SK-N-SH treated with all-trans-retinoic acid at 6 μM for 48 hours (cell line): ENCODE results near the gene STIMATE.

Experiments used
- ATAC-seq: fragments of 200-7000 bp; cut with Tn5 transposase; 3 replicates; pipeline ENCODE4 v1.9.1; 2020; ENCODE audit warnings: mild to moderate bottlenecking, moderate library complexity
- ARNTL ChIP-seq: fragments of 450-650 bp; formaldehyde crosslinking; IDR thresholded peaks from 2 replicates; pipeline ENCODE4 v1.5.0; 2020; ENCODE audit warnings: low read depth, mild to moderate bottlenecking, moderate library complexity, borderline replicate concordance
- BACH2 ChIP-seq: fragments of 250-450 bp; sonication (Bioruptor Pico); IDR thresholded peaks from 2 replicates; pipeline ENCODE4 v1.9.0; 2021; ENCODE audit warnings: mild to moderate bottlenecking, borderline replicate concordance
- CSDC2 ChIP-seq: fragments of 250-450 bp; sonication (Bioruptor Pico); IDR thresholded peaks from 2 replicates; pipeline ENCODE4 v1.5.0; 2020; ENCODE audit warnings: mild to moderate bottlenecking, moderate library complexity
- GLIS3 ChIP-seq: fragments of 250-450 bp; sonication (Bioruptor Pico); IDR thresholded peaks from 2 replicates; pipeline ENCODE4 v1.5.0; 2020; ENCODE audit warnings: mild to moderate bottlenecking, moderate library complexity
- ISL1 ChIP-seq: fragments of 250-450 bp; sonication (Bioruptor Pico); IDR thresholded peaks from 2 replicates; pipeline ENCODE4 v2.1.2; 2022; ENCODE audit warnings: mild to moderate bottlenecking, moderate library complexity
- PPARA ChIP-seq: fragments of 250-450 bp; sonication (Bioruptor Pico); IDR thresholded peaks from 2 replicates; pipeline ENCODE4 v1.5.0; 2020; ENCODE audit warnings: mild to moderate bottlenecking, borderline replicate concordance
- RARB ChIP-seq: fragments of 250-450 bp; sonication (Bioruptor Pico); IDR thresholded peaks from 2 replicates; pipeline ENCODE4 v1.8.0; 2021; ENCODE audit warnings: mild to moderate bottlenecking, moderate library complexity
- SNAI2 ChIP-seq: fragments of 250-450 bp; sonication (Bioruptor Pico); IDR thresholded peaks from 2 replicates; pipeline ENCODE4 v1.5.0; 2020; ENCODE audit warnings: mild to moderate bottlenecking, moderate library complexity
- TCF4 ChIP-seq: fragments of 250-450 bp; sonication (Bioruptor Pico); IDR thresholded peaks from 2 replicates; pipeline ENCODE4 v1.8.0; 2021; ENCODE audit warnings: mild to moderate bottlenecking, moderate library complexity, borderline replicate concordance
- TOX ChIP-seq: fragments of 250-450 bp; sonication (Bioruptor Pico); IDR thresholded peaks from 2 replicates; pipeline ENCODE4 v1.8.0; 2021; ENCODE audit warnings: mild to moderate bottlenecking, moderate library complexity, borderline replicate concordance
- TSHZ2 ChIP-seq: fragments of 250-450 bp; sonication (Bioruptor Pico); IDR thresholded peaks from 2 replicates; pipeline ENCODE4 v1.5.0; 2020; ENCODE audit warnings: mild to moderate bottlenecking, moderate library complexity
- ZC3H10 ChIP-seq: fragments of 250-450 bp; sonication (Bioruptor Pico); IDR thresholded peaks from 2 replicates; pipeline ENCODE4 v1.5.1; 2021; ENCODE audit warnings: mild to moderate bottlenecking, moderate library complexity
- ZFP3 ChIP-seq: fragments of 250-450 bp; sonication (Bioruptor Pico); IDR thresholded peaks from 2 replicates; pipeline ENCODE4 v1.5.0; 2020; ENCODE audit warnings: mild to moderate bottlenecking, moderate library complexity
- ZNF565 ChIP-seq: fragments of 450-650 bp; formaldehyde crosslinking; conservative IDR thresholded peaks from 2 replicates; pipeline ENCODE4 v1.5.0; 2020; ENCODE audit warnings: low read depth, mild to moderate bottlenecking, moderate library complexity
- ZNF70 ChIP-seq: fragments of 450-650 bp; formaldehyde crosslinking; IDR thresholded peaks from 2 replicates; pipeline ENCODE4 v1.5.0; 2020; ENCODE audit warnings: mild to moderate bottlenecking, moderate library complexity
- ZNF8 ChIP-seq: fragments of 450-650 bp; formaldehyde crosslinking; IDR thresholded peaks from 2 replicates; pipeline ENCODE4 v1.5.0; 2020; ENCODE audit warnings: mild to moderate bottlenecking, moderate library complexity
- TF ChIP-seq, protein P1 (sequence below): fragments of 250-450 bp; sonication (Bioruptor Pico); IDR thresholded peaks from 2 replicates; pipeline ENCODE4 v1.5.1; 2021; ENCODE audit warnings: mild to moderate bottlenecking, moderate library complexity
- TF ChIP-seq, protein P2 (sequence below): fragments of 250-450 bp; sonication (Bioruptor Pico); IDR thresholded peaks from 2 replicates; pipeline ENCODE4 v1.8.0; 2021; ENCODE audit warnings: low read depth, mild to moderate bottlenecking, moderate library complexity, borderline replicate concordance
- TF ChIP-seq, protein P3 (sequence below): fragments of 250-450 bp; sonication (Bioruptor Pico); IDR thresholded peaks from 2 replicates; pipeline ENCODE4 v1.5.1; 2020; ENCODE audit warnings: low read depth, mild to moderate bottlenecking, moderate library complexity
- TF ChIP-seq, protein P4 (sequence below): fragments of 250-450 bp; sonication (Bioruptor Pico); IDR thresholded peaks from 2 replicates; pipeline ENCODE4 v1.8.0; 2020; ENCODE audit warnings: mild to moderate bottlenecking, moderate library complexity, borderline replicate concordance

Gene STIMATE

DNA sequence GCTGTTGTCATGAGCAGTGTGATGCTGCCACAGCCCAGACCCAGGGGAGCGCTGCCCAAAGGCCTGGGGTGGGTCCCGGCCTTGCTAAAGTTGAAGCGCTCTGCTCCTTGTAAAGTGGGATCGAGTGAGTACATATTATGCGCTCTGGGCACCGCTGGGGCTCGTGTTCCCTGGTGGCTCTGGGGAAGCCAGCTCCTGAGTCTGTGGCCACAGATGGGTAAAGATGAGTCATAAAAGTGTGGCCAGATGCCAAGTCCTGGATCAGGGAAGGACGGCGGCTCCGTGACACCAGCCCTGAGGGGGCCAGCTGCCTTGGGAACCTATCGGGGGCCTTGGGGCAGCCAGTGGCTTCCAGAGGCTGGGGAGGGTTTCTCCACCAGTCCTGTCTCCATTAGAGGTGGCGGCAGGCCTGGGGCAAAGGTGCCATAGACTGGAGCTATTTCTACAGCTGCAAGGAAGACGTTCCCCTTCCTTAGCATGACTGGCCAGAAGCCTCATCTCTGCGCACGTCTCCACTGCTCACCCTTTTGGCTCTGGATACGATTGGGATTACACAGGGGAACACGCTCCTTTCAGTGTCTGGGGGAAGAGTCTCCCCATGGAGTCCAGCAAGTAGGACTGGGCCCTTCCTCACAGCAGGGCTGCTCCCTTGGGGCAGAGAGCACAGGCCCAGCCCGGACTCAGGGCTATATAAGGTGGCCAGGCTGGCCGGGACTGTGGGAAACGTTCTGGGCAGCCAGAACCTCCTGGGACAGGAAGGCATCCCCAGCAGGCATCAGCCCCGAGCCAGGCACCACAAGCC, 65.6 kb downstream of the STIMATE start (continued):
- TF ChIP-seq ZFP3 (CRISPR knock-in tag) (no peak), TCF4 (CRISPR knock-in tag) (no peak), SNAI2 (CRISPR knock-in tag) (no peak), ARNTL (CRISPR knock-in tag) (no peak)

GRCh38 chr3:52830535-52831258, 66.7 kb downstream of the STIMATE start, which contains the start of gene ITIH4:
Gene ITIH4 (minus strand): TSS chr3:52830672. CDS start chr3:52830642, 30 bp downstream.
- no peak for TF ChIP-seq ZFP3 (CRISPR knock-in tag)
- TF ChIP-seq, protein P1, sequence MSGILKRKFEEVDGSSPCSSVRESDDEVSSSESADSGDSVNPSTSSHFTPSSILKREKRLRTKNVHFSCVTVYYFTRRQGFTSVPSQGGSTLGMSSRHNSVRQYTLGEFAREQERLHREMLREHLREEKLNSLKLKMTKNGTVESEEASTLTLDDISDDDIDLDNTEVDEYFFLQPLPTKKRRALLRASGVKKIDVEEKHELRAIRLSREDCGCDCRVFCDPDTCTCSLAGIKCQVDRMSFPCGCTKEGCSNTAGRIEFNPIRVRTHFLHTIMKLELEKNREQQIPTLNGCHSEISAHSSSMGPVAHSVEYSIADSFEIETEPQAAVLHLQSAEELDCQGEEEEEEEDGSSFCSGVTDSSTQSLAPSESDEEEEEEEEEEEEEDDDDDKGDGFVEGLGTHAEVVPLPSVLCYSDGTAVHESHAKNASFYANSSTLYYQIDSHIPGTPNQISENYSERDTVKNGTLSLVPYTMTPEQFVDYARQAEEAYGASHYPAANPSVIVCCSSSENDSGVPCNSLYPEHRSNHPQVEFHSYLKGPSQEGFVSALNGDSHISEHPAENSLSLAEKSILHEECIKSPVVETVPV (CRISPR knock-in tag) = no peak
- TF ChIP-seq GLIS3 (CRISPR knock-in tag) = no peak
- TF ChIP-seq ISL1 (CRISPR knock-in tag) = no peak
- TF ChIP-seq TSHZ2 (CRISPR knock-in tag) = no peak
- TF ChIP-seq, protein P2, sequence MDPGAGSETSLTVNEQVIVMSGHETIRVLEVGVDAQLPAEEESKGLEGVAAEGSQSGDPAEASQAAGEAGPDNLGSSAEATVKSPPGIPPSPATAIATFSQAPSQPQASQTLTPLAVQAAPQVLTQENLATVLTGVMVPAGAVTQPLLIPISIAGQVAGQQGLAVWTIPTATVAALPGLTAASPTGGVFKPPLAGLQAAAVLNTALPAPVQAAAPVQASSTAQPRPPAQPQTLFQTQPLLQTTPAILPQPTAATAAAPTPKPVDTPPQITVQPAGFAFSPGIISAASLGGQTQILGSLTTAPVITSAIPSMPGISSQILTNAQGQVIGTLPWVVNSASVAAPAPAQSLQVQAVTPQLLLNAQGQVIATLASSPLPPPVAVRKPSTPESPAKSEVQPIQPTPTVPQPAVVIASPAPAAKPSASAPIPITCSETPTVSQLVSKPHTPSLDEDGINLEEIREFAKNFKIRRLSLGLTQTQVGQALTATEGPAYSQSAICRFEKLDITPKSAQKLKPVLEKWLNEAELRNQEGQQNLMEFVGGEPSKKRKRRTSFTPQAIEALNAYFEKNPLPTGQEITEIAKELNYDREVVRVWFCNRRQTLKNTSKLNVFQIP = no peak
- TF ChIP-seq, protein P3, sequence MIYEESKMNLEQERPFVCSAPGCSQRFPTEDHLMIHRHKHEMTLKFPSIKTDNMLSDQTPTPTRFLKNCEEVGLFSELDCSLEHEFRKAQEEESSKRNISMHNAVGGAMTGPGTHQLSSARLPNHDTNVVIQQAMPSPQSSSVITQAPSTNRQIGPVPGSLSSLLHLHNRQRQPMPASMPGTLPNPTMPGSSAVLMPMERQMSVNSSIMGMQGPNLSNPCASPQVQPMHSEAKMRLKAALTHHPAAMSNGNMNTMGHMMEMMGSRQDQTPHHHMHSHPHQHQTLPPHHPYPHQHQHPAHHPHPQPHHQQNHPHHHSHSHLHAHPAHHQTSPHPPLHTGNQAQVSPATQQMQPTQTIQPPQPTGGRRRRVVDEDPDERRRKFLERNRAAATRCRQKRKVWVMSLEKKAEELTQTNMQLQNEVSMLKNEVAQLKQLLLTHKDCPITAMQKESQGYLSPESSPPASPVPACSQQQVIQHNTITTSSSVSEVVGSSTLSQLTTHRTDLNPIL (CRISPR knock-in tag) = no peak
- TF ChIP-seq, protein P4, sequence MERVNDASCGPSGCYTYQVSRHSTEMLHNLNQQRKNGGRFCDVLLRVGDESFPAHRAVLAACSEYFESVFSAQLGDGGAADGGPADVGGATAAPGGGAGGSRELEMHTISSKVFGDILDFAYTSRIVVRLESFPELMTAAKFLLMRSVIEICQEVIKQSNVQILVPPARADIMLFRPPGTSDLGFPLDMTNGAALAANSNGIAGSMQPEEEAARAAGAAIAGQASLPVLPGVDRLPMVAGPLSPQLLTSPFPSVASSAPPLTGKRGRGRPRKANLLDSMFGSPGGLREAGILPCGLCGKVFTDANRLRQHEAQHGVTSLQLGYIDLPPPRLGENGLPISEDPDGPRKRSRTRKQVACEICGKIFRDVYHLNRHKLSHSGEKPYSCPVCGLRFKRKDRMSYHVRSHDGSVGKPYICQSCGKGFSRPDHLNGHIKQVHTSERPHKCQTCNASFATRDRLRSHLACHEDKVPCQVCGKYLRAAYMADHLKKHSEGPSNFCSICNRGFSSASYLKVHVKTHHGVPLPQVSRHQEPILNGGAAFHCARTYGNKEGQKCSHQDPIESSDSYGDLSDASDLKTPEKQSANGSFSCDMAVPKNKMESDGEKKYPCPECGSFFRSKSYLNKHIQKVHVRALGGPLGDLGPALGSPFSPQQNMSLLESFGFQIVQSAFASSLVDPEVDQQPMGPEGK = no peak
- TF ChIP-seq PPARA = no peak
- no peak for TF ChIP-seq ZC3H10 (CRISPR knock-in tag)
- no peak for TF ChIP-seq TOX (CRISPR knock-in tag)
- TF ChIP-seq ZNF70 (CRISPR knock-in tag) = no peak
- no peak for TF ChIP-seq BACH2 (CRISPR knock-in tag)
- TF ChIP-seq ZNF8 = no peak
- TF ChIP-seq TCF4 (CRISPR knock-in tag) = no peak
- no peak for TF ChIP-seq SNAI2 (CRISPR knock-in tag)
- TF ChIP-seq ZNF565 (CRISPR knock-in tag) = no peak
- TF ChIP-seq ARNTL (CRISPR knock-in tag) = no peak
- TF ChIP-seq RARB (CRISPR knock-in tag) = no peak
- TF ChIP-seq CSDC2 (CRISPR knock-in tag) = no peak
- ATAC-seq = no peak
